ENCODE data around the gene MAST4.

DNA sequence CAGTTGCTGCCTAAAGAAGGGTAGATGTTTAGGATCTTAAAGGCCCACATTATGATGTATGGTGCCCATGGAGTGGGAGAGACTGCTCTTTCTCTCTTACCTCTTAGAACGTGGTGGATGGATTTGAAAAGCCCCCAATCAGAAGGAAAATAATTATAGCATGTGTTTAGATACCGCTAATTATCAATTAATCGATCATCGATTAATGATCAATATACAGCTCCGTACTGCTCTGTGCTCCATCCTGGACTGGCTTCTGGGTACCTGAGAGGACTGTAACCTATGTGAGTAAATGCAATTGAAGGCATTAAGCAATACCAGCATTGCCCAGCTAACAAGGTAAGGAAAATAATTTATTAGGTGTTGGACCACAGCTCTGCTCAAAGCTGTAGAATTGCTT is 149.1 kb downstream of the MAST4 start:
- TF ChIP-seq, protein P1, sequence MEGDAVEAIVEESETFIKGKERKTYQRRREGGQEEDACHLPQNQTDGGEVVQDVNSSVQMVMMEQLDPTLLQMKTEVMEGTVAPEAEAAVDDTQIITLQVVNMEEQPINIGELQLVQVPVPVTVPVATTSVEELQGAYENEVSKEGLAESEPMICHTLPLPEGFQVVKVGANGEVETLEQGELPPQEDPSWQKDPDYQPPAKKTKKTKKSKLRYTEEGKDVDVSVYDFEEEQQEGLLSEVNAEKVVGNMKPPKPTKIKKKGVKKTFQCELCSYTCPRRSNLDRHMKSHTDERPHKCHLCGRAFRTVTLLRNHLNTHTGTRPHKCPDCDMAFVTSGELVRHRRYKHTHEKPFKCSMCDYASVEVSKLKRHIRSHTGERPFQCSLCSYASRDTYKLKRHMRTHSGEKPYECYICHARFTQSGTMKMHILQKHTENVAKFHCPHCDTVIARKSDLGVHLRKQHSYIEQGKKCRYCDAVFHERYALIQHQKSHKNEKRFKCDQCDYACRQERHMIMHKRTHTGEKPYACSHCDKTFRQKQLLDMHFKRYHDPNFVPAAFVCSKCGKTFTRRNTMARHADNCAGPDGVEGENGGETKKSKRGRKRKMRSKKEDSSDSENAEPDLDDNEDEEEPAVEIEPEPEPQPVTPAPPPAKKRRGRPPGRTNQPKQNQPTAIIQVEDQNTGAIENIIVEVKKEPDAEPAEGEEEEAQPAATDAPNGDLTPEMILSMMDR (IDR thresholded peaks at IDR 0.05; ENCODE audit: insufficient read depth, low read length), result no peak
- TF ChIP-seq POLR2AphosphoS5 (IDR thresholded peaks at IDR 0.05; ENCODE audit: low read depth), result no peak
- no peak for TF ChIP-seq GABPA (IDR thresholded peaks at IDR 0.05; ENCODE audit: low read depth)
- TF ChIP-seq, protein P2, sequence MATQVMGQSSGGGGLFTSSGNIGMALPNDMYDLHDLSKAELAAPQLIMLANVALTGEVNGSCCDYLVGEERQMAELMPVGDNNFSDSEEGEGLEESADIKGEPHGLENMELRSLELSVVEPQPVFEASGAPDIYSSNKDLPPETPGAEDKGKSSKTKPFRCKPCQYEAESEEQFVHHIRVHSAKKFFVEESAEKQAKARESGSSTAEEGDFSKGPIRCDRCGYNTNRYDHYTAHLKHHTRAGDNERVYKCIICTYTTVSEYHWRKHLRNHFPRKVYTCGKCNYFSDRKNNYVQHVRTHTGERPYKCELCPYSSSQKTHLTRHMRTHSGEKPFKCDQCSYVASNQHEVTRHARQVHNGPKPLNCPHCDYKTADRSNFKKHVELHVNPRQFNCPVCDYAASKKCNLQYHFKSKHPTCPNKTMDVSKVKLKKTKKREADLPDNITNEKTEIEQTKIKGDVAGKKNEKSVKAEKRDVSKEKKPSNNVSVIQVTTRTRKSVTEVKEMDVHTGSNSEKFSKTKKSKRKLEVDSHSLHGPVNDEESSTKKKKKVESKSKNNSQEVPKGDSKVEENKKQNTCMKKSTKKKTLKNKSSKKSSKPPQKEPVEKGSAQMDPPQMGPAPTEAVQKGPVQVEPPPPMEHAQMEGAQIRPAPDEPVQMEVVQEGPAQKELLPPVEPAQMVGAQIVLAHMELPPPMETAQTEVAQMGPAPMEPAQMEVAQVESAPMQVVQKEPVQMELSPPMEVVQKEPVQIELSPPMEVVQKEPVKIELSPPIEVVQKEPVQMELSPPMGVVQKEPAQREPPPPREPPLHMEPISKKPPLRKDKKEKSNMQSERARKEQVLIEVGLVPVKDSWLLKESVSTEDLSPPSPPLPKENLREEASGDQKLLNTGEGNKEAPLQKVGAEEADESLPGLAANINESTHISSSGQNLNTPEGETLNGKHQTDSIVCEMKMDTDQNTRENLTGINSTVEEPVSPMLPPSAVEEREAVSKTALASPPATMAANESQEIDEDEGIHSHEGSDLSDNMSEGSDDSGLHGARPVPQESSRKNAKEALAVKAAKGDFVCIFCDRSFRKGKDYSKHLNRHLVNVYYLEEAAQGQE (IDR thresholded peaks at IDR 0.05; ENCODE audit: insufficient replicate concordance, low read depth), result no peak
